ENCODE results near the gene AP2M1. TPM values are rescaled to one million over a fixed set of nuclear protein-coding genes. Genes with fewer than 3 reads are reported as not detected.

AP2M1 gene
- total and polyA plus RNA-seq, 10 of the 15 experiments (the other 5 are each of a cell fraction or from before 2014, with no cell fraction given): 65.6 to 356 (median 161) TPM

- intact Hi-C loops (cut with micrococcal nuclease; ENCODE audit: unreplicated experiment) (no loop called here), in situ Hi-C loops (cut with MboI) (no loop called here)
- H3K79me2 ChIP-seq (ENCODE audit: control insufficient read depth, insufficient read depth, low read length): no peaks in the 10 kb centered on the region
- H4K20me1 ChIP-seq (ENCODE audit: control insufficient read depth, insufficient read depth): no peaks in the 10 kb centered on the region
- H3K4me1 ChIP-seq (ENCODE audit: control insufficient read depth, insufficient read depth, low read length): no peaks in the 10 kb centered on the region
- ChIA-PET SMC1A (ENCODE audit: uncharacterized antibody, unreplicated experiment) (interaction anchor here (0.5 kb wide), 1 partner anchor 23 kb away, joined by 3 read pairs; no protein-coding TSS in a partner anchor), RAD21 (ENCODE audit: unreplicated experiment) (no interaction called here), POLR2A (no interaction called here), CTCF (no interaction called here)
- TF ChIP-seq GATAD2B (conservative IDR thresholded peaks at IDR 0.05; ENCODE audit: low read depth) (no peak), CEBPB (IDR thresholded peaks at IDR 0.05; ENCODE audit: borderline replicate concordance in 1 of 2, low read depth in 2 of 2, low read length in 2 of 2) (no peak), SIX5 (IDR thresholded peaks at IDR 0.05; ENCODE audit: low read depth, low read length, severe bottlenecking) (no peak), NRF1 (conservative IDR thresholded peaks at IDR 0.05; ENCODE audit: low read depth, low read length) (no peak), TARDBP (IDR thresholded peaks at IDR 0.05; ENCODE audit: borderline replicate concordance) (no peak), WRNIP1 (IDR thresholded peaks at IDR 0.05; ENCODE audit: borderline replicate concordance, low read depth, low read length) (no peak), CREM (IDR thresholded peaks at IDR 0.05; ENCODE audit: low read depth) (no peak), MAX (IDR thresholded peaks at IDR 0.05; ENCODE audit: low read depth, low read length) (no peak), MEF2B (IDR thresholded peaks at IDR 0.05; ENCODE audit: partially characterized antibody, poor library complexity, severe bottlenecking) (no peak), HDAC2 (IDR thresholded peaks at IDR 0.05) (no peak), SIN3A (IDR thresholded peaks at IDR 0.05; ENCODE audit: low read depth, low read length) (no peak), ZNF384 (IDR thresholded peaks at IDR 0.05; ENCODE audit: borderline replicate concordance, low read depth, low read length) (no peak), YY1 (IDR thresholded peaks at IDR 0.05; ENCODE audit: low read depth, low read length) (no peak), BRCA1 (IDR thresholded peaks at IDR 0.05; ENCODE audit: low read depth, low read length) (no peak), HDGF (IDR thresholded peaks at IDR 0.05) (no peak)
- TF ChIP-seq, protein P1, sequence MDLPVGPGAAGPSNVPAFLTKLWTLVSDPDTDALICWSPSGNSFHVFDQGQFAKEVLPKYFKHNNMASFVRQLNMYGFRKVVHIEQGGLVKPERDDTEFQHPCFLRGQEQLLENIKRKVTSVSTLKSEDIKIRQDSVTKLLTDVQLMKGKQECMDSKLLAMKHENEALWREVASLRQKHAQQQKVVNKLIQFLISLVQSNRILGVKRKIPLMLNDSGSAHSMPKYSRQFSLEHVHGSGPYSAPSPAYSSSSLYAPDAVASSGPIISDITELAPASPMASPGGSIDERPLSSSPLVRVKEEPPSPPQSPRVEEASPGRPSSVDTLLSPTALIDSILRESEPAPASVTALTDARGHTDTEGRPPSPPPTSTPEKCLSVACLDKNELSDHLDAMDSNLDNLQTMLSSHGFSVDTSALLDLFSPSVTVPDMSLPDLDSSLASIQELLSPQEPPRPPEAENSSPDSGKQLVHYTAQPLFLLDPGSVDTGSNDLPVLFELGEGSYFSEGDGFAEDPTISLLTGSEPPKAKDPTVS (IDR thresholded peaks at IDR 0.05; ENCODE audit: low read depth, low read length): no peak
- TF ChIP-seq, protein P2, sequence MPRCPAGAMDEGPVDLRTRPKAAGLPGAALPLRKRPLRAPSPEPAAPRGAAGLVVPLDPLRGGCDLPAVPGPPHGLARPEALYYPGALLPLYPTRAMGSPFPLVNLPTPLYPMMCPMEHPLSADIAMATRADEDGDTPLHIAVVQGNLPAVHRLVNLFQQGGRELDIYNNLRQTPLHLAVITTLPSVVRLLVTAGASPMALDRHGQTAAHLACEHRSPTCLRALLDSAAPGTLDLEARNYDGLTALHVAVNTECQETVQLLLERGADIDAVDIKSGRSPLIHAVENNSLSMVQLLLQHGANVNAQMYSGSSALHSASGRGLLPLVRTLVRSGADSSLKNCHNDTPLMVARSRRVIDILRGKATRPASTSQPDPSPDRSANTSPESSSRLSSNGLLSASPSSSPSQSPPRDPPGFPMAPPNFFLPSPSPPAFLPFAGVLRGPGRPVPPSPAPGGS (IDR thresholded peaks at IDR 0.05; ENCODE audit: borderline replicate concordance, insufficient read depth, low read depth, low read length, poor library complexity, severe bottlenecking): no peak
- no peak overlapping the region for H2AFZ ChIP-seq (ENCODE audit: control insufficient read depth, low read depth, low read length)
- no peak for FAIRE-seq
- no peaks in the 10 kb centered on the region for H3K36me3 ChIP-seq (ENCODE audit: control insufficient read depth in 2 of 2, insufficient read depth in 2 of 2, low read length in 1 of 2)
- H3K4me2 ChIP-seq (ENCODE audit: control insufficient read depth, insufficient read depth): no peak overlapping the region
- ATAC-seq: no peak
- H3K9ac ChIP-seq (ENCODE audit: control insufficient read depth, insufficient read depth, low read length): no peak overlapping the region
- no peak for DNase-seq (ENCODE audit: low read depth, low spot score)
- 14% methylated on average over 3 of the region's 3 CpGs for WGBS (ENCODE audit: insufficient coverage, insufficient replicate concordance, low lambda C conversion rate, missing lambda C conversion rate)
- H3K27me3 ChIP-seq (replicated peaks in 1 of 2; ENCODE audit: control insufficient read depth in 2 of 2, insufficient read depth in 2 of 2, low read length in 1 of 2): no peaks in the 10 kb centered on the region; a peak in 1 of 4 replicates
- no peak overlapping the region for H3K27ac ChIP-seq (ENCODE audit: control insufficient read depth, insufficient read depth)
- H3K9me3 ChIP-seq (replicated peaks; ENCODE audit: control insufficient read depth, insufficient read depth, low read length): no peaks in the 10 kb centered on the region
- no peak overlapping the region for H3K4me3 ChIP-seq
- no TSS peak for BruUV-seq (replicated peaks)
Measured at GRCh38 chr3:184222521-184222920, 47.9 kb downstream of the AP2M1 start.

All from GM12878 (cell line).